ENCODE results near the gene COX14. TPM values are rescaled to one million over a fixed set of nuclear protein-coding genes. Genes with fewer than 3 reads are reported as not detected.

Gene COX14
- total RNA-seq, 3 donors from 2014 or later: 72.2 to 89.8 (median 74.9) TPM

DNA sequence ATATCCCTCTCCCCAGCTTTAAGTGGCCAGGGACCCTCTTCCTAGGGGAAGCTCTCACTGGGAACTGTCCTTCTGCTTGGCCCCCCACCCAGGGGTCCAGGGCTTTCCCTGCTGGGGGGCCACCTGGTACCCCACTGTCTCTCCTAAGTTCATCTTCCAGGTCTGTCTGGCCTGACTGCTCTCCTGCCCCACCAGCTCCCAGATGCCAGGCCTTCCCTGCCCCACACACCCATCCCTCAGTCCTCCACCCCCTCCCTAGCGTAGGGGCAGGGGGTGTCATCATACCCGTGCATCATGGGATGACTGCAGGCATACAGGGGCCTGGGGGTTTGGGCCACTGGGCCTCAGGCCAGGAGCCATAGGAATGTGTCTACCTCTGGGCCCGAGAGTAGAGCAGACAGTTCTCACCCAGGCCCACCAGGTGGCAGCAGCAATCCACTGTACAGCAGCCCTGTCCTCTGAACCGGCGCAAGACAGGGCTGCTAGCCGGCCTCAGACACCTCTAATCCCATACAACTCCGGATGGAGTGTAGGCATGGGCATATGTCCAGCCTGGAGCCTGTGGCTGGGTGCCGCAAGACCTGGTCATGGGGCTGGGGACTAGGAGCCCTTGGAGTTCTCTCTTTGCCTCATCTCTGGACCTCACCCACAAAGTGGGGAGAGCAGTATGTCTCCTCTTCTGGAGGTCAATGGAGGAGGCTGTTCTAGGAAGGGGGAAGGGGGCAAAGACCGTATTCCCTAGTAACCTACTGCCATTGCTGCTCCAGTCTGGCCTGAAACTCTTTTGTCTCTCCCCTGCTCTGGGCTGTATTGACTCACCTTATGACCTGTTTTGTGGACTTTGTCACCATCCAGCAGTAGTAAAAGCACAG, 36.9 kb upstream of the COX14 start:
- Histone ChIP-seq H3K9me3 (no peaks in the 10 kb centered on the region), H3K4me1 (ENCODE audit: low read depth) (peaks cover 14% of the 10 kb centered on the region), H3K36me3 (ENCODE audit: low read depth) (no peaks in the 10 kb centered on the region), H3K4me3 (no peak overlapping the region)
- TF ChIP-seq, protein P1, sequence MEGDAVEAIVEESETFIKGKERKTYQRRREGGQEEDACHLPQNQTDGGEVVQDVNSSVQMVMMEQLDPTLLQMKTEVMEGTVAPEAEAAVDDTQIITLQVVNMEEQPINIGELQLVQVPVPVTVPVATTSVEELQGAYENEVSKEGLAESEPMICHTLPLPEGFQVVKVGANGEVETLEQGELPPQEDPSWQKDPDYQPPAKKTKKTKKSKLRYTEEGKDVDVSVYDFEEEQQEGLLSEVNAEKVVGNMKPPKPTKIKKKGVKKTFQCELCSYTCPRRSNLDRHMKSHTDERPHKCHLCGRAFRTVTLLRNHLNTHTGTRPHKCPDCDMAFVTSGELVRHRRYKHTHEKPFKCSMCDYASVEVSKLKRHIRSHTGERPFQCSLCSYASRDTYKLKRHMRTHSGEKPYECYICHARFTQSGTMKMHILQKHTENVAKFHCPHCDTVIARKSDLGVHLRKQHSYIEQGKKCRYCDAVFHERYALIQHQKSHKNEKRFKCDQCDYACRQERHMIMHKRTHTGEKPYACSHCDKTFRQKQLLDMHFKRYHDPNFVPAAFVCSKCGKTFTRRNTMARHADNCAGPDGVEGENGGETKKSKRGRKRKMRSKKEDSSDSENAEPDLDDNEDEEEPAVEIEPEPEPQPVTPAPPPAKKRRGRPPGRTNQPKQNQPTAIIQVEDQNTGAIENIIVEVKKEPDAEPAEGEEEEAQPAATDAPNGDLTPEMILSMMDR (IDR thresholded peaks at IDR 0.05): peak; percentile 88
- intact Hi-C loops (cut with DNase I, micrococcal nuclease): loop anchor here (5.0 to 10.0 kb wide), 2 partner anchors 100 to 108 kb away; no protein-coding TSS in a partner anchor
- ATAC-seq (peak; percentile 93), DNase-seq (peak; percentile 85 to 92 (median 89))

DNA sequence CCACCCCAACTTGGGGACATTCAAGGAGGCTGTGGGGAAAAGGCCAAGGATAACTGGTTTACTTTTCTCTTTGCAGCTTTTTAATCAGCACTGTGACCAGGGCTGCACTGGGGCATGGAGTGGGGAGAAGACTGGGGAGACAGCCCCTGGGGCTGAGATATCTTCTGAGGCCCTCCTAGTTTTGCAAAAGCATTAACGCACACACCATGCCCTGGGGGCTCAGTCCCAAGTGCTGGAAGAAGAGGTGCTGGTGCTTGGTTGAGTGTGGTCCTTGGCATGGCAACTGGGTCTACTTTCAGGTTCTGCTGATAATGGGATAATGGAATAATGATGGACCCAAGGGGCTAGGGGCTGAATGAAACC, 36.2 kb upstream of the COX14 start:
- H3K4me3 ChIP-seq: no peak overlapping the region
- intact Hi-C loops (cut with DNase I, micrococcal nuclease): loop anchor here (10.0 kb wide), 1 partner anchor 99 kb away; no protein-coding TSS in a partner anchor
- TF ChIP-seq, protein P1 (IDR thresholded peaks at IDR 0.05): no peak
- ATAC-seq (no peak), DNase-seq (no peak)
- H3K9me3 ChIP-seq: no peaks in the 10 kb centered on the region
- H3K36me3 ChIP-seq (ENCODE audit: low read depth): no peaks in the 10 kb centered on the region
- peaks cover 11% of the 10 kb centered on the region for H3K4me1 ChIP-seq (ENCODE audit: low read depth)

DNA sequence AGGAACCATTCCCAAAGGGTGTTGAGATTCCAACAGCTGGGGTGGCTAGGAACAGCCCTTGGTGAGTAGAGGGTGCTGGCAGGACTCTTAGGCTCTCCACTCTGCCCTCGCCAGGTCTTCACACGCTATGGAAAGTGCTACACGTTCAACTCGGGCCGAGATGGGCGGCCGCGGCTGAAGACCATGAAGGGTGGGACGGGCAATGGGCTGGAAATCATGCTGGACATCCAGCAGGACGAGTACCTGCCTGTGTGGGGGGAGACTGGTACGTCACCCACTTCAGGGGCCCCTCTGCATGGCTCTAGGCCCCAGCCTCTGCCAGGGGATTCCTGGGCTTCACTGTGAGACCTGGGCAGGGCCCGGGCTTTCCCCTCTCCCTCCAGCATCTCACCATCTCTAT, 34.9 kb upstream of the COX14 start:
- Histone ChIP-seq H3K9me3 (no peaks in the 10 kb centered on the region), H3K4me3 (no peak overlapping the region), H3K4me1 (ENCODE audit: low read depth) (peaks cover 11% of the 10 kb centered on the region), H3K36me3 (ENCODE audit: low read depth) (no peaks in the 10 kb centered on the region)
- intact Hi-C loops (cut with DNase I, micrococcal nuclease): loop anchor here (10.0 kb wide), 1 partner anchor 98 kb away; no protein-coding TSS in a partner anchor
- ATAC-seq (no peak), DNase-seq (no peak)
- TF ChIP-seq, protein P1 (IDR thresholded peaks at IDR 0.05): no peak

DNA sequence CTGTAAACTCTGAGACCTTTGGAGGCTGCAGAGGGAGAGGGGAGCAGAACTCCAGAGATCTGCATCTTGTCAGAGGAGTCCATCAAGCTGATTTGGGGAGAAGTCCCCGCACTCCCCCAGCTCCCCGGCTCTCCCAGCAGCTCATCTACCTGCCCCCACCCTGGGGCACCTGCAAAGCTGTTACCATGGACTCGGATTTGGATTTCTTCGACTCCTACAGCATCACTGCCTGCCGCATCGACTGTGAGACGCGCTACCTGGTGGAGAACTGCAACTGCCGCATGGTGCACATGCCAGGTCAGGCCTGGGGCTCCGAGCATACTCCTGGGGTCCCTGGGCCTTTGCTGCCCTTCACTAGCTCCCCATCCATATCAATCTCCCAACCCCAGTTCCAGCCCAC, 33.8 kb upstream of the COX14 start:
- H3K4me3 ChIP-seq: no peak overlapping the region
- TF ChIP-seq, protein P1 (IDR thresholded peaks at IDR 0.05): no peak
- DNase-seq (no peak), ATAC-seq (no peak)
- H3K4me1 ChIP-seq (ENCODE audit: low read depth): peaks cover 11% of the 10 kb centered on the region
- intact Hi-C loops (cut with DNase I, micrococcal nuclease): loop anchor here (10.0 kb wide), 1 partner anchor 97 kb away; no protein-coding TSS in a partner anchor
- H3K9me3 ChIP-seq: no peaks in the 10 kb centered on the region
- no peaks in the 10 kb centered on the region for H3K36me3 ChIP-seq (ENCODE audit: low read depth)

DNA sequence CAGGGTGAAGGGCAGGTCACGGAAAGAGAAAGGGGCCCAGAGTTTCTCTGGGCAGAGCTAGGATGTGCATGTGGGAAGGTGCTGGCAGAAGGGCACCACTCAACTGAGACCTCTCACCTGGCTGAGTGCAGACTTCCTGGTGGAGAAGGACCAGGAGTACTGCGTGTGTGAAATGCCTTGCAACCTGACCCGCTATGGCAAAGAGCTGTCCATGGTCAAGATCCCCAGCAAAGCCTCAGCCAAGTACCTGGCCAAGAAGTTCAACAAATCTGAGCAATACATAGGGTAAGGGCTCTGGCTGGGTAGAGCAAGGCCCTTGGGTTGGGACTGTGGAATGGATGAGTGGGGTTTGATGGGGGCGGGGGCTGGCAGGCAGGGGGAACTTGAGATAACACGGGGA, 32.3 kb upstream of the COX14 start:
- intact Hi-C loops (cut with DNase I, micrococcal nuclease): loop anchor here (10.0 kb wide), 1 partner anchor 95 kb away; no protein-coding TSS in a partner anchor
- peaks cover 14% of the 10 kb centered on the region for H3K4me1 ChIP-seq (ENCODE audit: low read depth)
- TF ChIP-seq, protein P1 (IDR thresholded peaks at IDR 0.05): no peak

More for the DNA sequence above, 32.3 kb upstream of the COX14 start:
- Histone ChIP-seq H3K9me3 (no peaks in the 10 kb centered on the region), H3K4me3 (no peak overlapping the region), H3K36me3 (ENCODE audit: low read depth) (no peaks in the 10 kb centered on the region)
- DNase-seq: no peak
- no peak for ATAC-seq
